ENCODE data around the gene ENTPD3.

GRCh38 chr3:40397912-40398311 is 10.9 kb downstream of the ENTPD3 start:
- TF ChIP-seq, protein P1, sequence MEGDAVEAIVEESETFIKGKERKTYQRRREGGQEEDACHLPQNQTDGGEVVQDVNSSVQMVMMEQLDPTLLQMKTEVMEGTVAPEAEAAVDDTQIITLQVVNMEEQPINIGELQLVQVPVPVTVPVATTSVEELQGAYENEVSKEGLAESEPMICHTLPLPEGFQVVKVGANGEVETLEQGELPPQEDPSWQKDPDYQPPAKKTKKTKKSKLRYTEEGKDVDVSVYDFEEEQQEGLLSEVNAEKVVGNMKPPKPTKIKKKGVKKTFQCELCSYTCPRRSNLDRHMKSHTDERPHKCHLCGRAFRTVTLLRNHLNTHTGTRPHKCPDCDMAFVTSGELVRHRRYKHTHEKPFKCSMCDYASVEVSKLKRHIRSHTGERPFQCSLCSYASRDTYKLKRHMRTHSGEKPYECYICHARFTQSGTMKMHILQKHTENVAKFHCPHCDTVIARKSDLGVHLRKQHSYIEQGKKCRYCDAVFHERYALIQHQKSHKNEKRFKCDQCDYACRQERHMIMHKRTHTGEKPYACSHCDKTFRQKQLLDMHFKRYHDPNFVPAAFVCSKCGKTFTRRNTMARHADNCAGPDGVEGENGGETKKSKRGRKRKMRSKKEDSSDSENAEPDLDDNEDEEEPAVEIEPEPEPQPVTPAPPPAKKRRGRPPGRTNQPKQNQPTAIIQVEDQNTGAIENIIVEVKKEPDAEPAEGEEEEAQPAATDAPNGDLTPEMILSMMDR (IDR thresholded peaks at IDR 0.05; ENCODE audit: low read depth, low read length) = no peak
- TF ChIP-seq EZH2phosphoT487 (IDR thresholded peaks at IDR 0.05; ENCODE audit: low read depth) = no peak
